CD4-positive, alpha-beta memory T cell (primary cell): Measurements from ENCODE around the gene MYO5B. TPM values are rescaled to one million over a fixed set of nuclear protein-coding genes. Genes with fewer than 3 reads are reported as not detected.

ENCODE experiments used
- microRNA-seq: library from miRNA; unstranded; fragments of <30 nt; microRNA quantifications from one replicate; pipeline ENCODE4 v1.2.0, GENCODE V29; 2021; ENCODE audit warnings: borderline replicate concordance, borderline number of aligned reads, borderline microRNAs expressed, mixed read lengths
- polyA plus RNA-seq, 2 donors: library from polyadenylated mRNA; unstranded; fragments of 300-500 nt; fragmentation: Illumina TruSeq; gene quantifications; one replicate each; pipeline ENCODE4 v1.2.3, GENCODE V29; 2021
- total RNA-seq, 2 experiments: library from RNA; stranded (reverse); gene quantifications; one replicate each; pipeline ENCODE4 v1.2.3, GENCODE V29; 2021

The MYO5B gene
- total and polyA plus RNA-seq, 4 experiments from 2014 or later, result 0.02 TPM; not detected in 3

Small RNA genes within 50 kb of the gene (microRNA-seq; reads per million reads assigned to microRNA genes)
- not detected for gene MIR4320

Other genes with a start within 250 kb of the MYO5B start
- gene CFAP53, start 71.3 kb upstream of the MYO5B start, total RNA-seq, result 1 to 10 TPM; 1.4 to 1.6 TPM
- under 1 TPM; 0.10 to 0.13 TPM for gene CFAP53, start 71.3 kb upstream of the MYO5B start, polyA plus RNA-seq
- gene MBD1, start 86.4 kb upstream of the MYO5B start, total RNA-seq, result 100 to 1,000 TPM; 135 to 144 TPM
- gene MBD1, start 86.4 kb upstream of the MYO5B start, polyA plus RNA-seq, result 10 to 100 TPM; 24.5 to 39.2 TPM
- 100 to 1,000 TPM; 165 to 191 TPM for gene CXXC1, start 92.5 kb upstream of the MYO5B start, total RNA-seq
- gene CXXC1, start 92.5 kb upstream of the MYO5B start, polyA plus RNA-seq, result 10 to 100 TPM; 38.1 to 80.8 TPM
- under 1 TPM; 0.28 to 0.47 TPM for gene SKA1, start 179.9 kb upstream of the MYO5B start, total RNA-seq
- under 1 TPM in 1 of 2 donors, not detected in 1; 0.16 TPM for gene SKA1, start 179.9 kb upstream of the MYO5B start, polyA plus RNA-seq